Karpas-422 (cell line): Measurements from ENCODE around the gene INPP5A. TPM values are rescaled to one million over a fixed set of nuclear protein-coding genes. Genes with fewer than 3 reads are reported as not detected.

Source experiments
- DNase-seq: peaks from one replicate; pipeline ENCODE4 v3.0.0-alpha.2; 2015
- H2AFZ ChIP-seq: fragments of 200-600 bp; sonication (generic); 2 replicates; pipeline ENCODE4 v1.6.1; 2014; ENCODE audit warnings: antibody characterized with exemption, low read length, mixed read lengths
- H3K27ac ChIP-seq: fragments of 200-600 bp; sonication (generic); 2 replicates; pipeline ENCODE4 v1.5.1; 2014; ENCODE audit warnings: mild to moderate bottlenecking, low read length, moderate library complexity
- H3K27me3 ChIP-seq: fragments of 200-600 bp; sonication (generic); 2 replicates; pipeline ENCODE4 v1.6.1; 2014; ENCODE audit warnings: low read length, mixed read lengths
- H3K36me3 ChIP-seq: fragments of 200-600 bp; sonication (generic); 2 replicates; pipeline ENCODE4 v1.6.1; 2014; ENCODE audit warnings: low read length, mixed read lengths; ENCODE audit not compliant: insufficient read depth
- H3K4me1 ChIP-seq: fragments of 200-600 bp; sonication (generic); 2 replicates; pipeline ENCODE4 v1.6.1; 2014; ENCODE audit warnings: mild to moderate bottlenecking, low read length, mixed read lengths
- H3K4me2 ChIP-seq: fragments of 200-600 bp; sonication (generic); 2 replicates; pipeline ENCODE4 v1.6.1; 2014; ENCODE audit warnings: low read length, low read depth, mild to moderate bottlenecking; ENCODE audit not compliant: poor library complexity, severe bottlenecking
- H3K4me3 ChIP-seq: fragments of 200-600 bp; sonication (generic); 2 replicates; pipeline ENCODE4 v1.5.1; 2014; ENCODE audit warnings: mild to moderate bottlenecking, antibody characterized with exemption, low read length, mixed read lengths
- H3K79me2 ChIP-seq: fragments of 200-600 bp; sonication (generic); 2 replicates; pipeline ENCODE4 v1.6.1; 2014; ENCODE audit warnings: mild to moderate bottlenecking, low read length, mixed read lengths
- H3K9ac ChIP-seq: fragments of 200-600 bp; sonication (generic); 2 replicates; pipeline ENCODE4 v1.6.0; 2014; ENCODE audit warnings: low read length
- H3K9me2 ChIP-seq: fragments of 200-600 bp; sonication (generic), shearing (Covaris generic); replicated peaks from 2 replicates; pipeline ENCODE4 v1.6.0; 2014; ENCODE audit warnings: mild to moderate bottlenecking, low read length, moderate library complexity; ENCODE audit not compliant: insufficient read depth
- H3K9me3 ChIP-seq: fragments of 300-700, 200-600 bp; sonication (generic); 2 replicates; pipeline ENCODE4 v1.6.1; 2014; ENCODE audit warnings: low read length, mixed read lengths
- H4K20me1 ChIP-seq: fragments of 200-600 bp; sonication (generic); 2 replicates; pipeline ENCODE4 v1.6.1; 2014; ENCODE audit warnings: mild to moderate bottlenecking, antibody characterized with exemption, low read length, low read depth; ENCODE audit not compliant: insufficient read depth
- total RNA-seq: library from RNA; depleted of rRNA; stranded (reverse); fragments of >200 nt; shearing (Covaris generic); gene quantifications from 2 replicates; pipeline ENCODE4 v1.2.3, GENCODE V29; 2014; ENCODE audit warnings: low replicate concordance

The INPP5A gene
- total RNA-seq, 1 experiment from 2014 or later, result 9.1 TPM

DNA sequence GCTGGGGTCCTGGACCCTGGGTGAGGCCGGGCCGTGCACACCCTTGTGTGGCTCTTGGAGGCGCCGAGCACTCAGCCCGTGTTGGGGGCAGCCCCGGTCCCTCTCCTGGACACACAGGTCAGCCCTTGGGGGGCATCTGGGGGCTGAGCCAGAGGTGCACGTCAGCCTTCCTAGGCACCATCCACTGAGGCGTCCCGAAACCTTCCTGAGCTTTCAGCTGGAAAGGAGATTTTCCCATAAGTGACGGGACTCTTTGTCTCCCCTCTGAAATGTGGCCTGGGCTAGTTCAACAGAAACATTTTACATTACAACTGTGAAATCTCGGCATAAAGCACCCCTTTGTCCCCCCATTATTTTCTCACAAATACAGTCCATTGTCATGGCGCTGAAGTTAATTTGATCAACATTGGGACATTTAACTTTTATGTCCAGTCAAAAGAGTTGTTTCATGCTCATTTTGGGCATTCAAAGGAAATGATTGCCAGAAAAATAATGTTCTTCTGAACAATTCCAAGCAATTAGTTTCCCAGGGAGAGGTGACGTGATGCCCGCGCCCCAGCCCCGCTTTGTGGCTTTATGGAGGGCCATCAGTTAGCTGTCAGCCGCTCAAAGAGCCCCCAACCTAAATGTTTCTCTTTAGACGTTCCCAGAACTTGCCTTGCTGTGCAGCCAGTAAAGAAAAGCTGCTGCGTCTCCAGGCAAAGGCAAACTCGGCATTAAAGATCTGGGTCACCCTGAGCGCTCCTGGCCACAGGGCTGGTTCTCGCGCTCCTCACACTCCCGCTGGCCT lies 177.6 kb downstream of the INPP5A start:
- H3K9me2 ChIP-seq, result no peaks in the 10 kb centered on the region
- no peaks in the 10 kb centered on the region for H3K27me3 ChIP-seq
- no peak for DNase-seq
- no peak overlapping the region for H2AFZ ChIP-seq
- H3K9me3 ChIP-seq, result no peaks in the 10 kb centered on the region; the same call in 1 of the 2 replicates
- no peak overlapping the region for H3K9ac ChIP-seq
- H3K4me2 ChIP-seq, result no peak overlapping the region
- no peak overlapping the region for H3K27ac ChIP-seq
- no peaks in the 10 kb centered on the region for H4K20me1 ChIP-seq
- H3K4me1 ChIP-seq, result no peaks in the 10 kb centered on the region
- H3K79me2 ChIP-seq, result no peaks in the 10 kb centered on the region
- H3K4me3 ChIP-seq, result no peak overlapping the region
- H3K36me3 ChIP-seq, result no peaks in the 10 kb centered on the region; the same call in 1 of the 2 replicates

DNA sequence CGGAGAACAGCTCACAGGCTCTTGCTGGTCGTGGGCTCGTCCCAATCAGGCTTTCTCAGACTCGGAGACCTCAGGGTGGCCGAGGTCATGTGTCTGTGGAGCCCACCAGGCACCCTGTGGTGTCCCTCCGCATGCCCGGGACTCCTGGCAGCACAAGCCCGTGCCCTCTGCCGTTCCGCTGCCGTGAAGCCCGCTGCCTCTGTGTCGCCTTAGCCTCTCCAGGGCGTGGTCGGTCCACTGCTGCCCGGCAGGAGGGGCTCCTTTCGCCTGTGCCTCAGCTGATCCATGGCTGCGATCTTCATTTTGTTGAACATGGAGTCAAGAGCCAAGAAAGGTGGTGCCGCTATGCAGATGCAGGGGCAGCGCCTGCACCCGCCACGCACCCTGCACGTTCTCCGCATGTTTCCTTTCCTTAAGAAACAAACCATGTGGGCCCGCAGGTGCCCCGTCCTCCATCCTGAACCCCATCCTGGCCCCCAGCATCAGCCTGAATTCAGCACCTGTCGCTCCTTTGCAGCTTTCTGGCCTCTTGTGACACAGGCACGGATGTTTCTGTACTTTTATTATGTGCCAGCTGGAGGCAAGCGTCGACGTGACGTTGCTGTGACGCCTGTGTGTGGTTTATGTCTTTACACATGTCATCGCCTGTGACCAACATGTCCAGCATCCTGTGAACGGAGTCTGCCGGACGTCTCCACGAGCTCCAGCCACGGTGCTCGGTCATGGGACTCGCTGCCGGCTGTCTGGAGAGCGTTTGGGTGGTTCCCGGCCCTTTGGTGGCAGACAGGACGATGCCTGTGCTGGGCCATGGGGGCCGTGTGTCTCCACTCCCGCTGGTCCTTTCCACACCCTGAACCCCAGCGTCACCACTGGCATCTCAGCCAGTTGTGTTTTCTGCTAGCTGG lies 178.4 kb downstream of the INPP5A start:
- no peak for DNase-seq
- H3K36me3 ChIP-seq, result no peaks in the 10 kb centered on the region; the same call in 1 of the 2 replicates
- no peaks in the 10 kb centered on the region for H3K4me1 ChIP-seq
- no peaks in the 10 kb centered on the region; the same call in 1 of the 2 replicates for H3K9me3 ChIP-seq
- no peak overlapping the region for H2AFZ ChIP-seq
- H3K27ac ChIP-seq, result no peak overlapping the region
- H3K79me2 ChIP-seq, result no peaks in the 10 kb centered on the region
- H3K9ac ChIP-seq, result no peak overlapping the region
- H3K4me2 ChIP-seq, result no peak overlapping the region
- no peaks in the 10 kb centered on the region for H4K20me1 ChIP-seq
- no peak overlapping the region for H3K4me3 ChIP-seq
- no peaks in the 10 kb centered on the region for H3K9me2 ChIP-seq
- no peaks in the 10 kb centered on the region for H3K27me3 ChIP-seq

DNA sequence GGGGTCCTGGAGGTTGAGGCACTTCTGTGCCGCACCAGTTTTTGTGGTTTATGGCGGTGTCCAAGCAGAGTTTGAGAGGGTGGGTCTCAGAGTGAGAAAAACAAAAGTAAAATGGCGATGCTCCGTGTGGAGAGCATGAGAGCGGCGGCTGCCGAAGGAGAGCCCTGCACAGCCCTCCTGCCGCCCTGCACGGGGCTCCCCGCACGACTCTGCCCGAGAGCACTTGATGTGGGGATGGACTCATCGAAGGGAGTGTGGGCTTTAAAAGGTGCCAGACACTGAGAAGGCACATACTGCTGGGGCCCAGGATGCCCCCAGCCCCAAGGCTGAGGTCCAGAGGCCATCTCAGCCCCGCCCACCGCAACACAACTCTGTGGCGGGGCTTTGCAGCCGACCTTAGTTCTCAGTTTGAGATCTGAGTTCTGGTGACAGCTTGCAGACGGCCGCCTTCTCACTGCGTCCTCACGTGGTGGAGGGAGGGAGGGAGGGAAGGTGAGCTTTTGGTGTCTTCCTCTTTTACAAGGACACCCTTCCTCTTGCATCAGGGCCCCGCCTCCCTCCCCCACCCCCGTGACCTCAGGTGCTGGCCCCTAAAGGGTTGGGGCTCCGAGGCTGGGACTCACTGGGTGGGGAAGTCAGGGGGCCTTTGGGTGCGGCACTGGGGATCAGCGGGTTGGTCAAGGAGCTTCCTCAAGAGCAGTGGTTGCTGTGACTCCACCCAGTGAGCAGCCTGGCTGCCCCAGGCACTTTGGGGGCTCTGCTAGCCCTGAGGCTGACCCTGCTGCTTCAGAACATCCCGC lies 179.3 kb downstream of the INPP5A start:
- H3K4me1 ChIP-seq, result no peaks in the 10 kb centered on the region

DNA sequence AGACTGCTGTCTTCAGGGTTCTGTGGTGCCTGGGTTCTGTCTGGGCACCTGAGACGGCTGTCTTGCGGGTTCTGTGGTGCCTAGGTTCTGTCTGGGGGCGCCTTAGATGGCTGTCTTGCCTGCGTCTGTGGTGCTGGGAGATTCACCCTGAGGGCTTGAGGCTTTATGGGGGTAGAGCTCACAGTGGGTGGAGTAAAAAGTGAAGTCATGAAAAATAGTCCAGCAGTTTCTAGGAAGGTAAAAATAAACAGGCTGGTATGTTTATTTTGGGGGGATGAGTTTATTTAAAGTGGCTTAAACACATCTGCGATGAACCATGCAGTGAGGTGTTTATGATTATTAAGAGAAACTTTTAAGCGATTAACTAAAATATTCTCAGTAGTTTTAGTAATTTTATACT lies 184.1 kb downstream of the INPP5A start:
- no peak overlapping the region for H3K9ac ChIP-seq
- no peaks in the 10 kb centered on the region for H3K27me3 ChIP-seq
- H4K20me1 ChIP-seq, result no peaks in the 10 kb centered on the region; the same call in 1 of the 2 replicates
- no peak for DNase-seq
- no peak overlapping the region for H3K4me2 ChIP-seq
- H3K4me1 ChIP-seq, result no peaks in the 10 kb centered on the region
- H3K27ac ChIP-seq, result no peak overlapping the region
- no peak overlapping the region for H2AFZ ChIP-seq
- H3K4me3 ChIP-seq, result no peak overlapping the region
- no peaks in the 10 kb centered on the region for H3K79me2 ChIP-seq
- H3K9me3 ChIP-seq, result no peaks in the 10 kb centered on the region
- no peaks in the 10 kb centered on the region for H3K9me2 ChIP-seq
- no peaks in the 10 kb centered on the region for H3K36me3 ChIP-seq

More for the DNA sequence above, 179.3 kb downstream of the INPP5A start:
- Histone ChIP-seq H3K36me3 (no peaks in the 10 kb centered on the region; the same call in 1 of the 2 replicates), H3K4me3 (no peak overlapping the region), H3K9me2 (no peaks in the 10 kb centered on the region), H2AFZ (no peak overlapping the region), H3K27me3 (no peaks in the 10 kb centered on the region), H4K20me1 (no peaks in the 10 kb centered on the region), H3K9me3 (no peaks in the 10 kb centered on the region; the same call in 1 of the 2 replicates), H3K4me2 (no peak overlapping the region), H3K27ac (no peak overlapping the region), H3K79me2 (no peaks in the 10 kb centered on the region), H3K9ac (no peak overlapping the region)
- no peak for DNase-seq

DNA sequence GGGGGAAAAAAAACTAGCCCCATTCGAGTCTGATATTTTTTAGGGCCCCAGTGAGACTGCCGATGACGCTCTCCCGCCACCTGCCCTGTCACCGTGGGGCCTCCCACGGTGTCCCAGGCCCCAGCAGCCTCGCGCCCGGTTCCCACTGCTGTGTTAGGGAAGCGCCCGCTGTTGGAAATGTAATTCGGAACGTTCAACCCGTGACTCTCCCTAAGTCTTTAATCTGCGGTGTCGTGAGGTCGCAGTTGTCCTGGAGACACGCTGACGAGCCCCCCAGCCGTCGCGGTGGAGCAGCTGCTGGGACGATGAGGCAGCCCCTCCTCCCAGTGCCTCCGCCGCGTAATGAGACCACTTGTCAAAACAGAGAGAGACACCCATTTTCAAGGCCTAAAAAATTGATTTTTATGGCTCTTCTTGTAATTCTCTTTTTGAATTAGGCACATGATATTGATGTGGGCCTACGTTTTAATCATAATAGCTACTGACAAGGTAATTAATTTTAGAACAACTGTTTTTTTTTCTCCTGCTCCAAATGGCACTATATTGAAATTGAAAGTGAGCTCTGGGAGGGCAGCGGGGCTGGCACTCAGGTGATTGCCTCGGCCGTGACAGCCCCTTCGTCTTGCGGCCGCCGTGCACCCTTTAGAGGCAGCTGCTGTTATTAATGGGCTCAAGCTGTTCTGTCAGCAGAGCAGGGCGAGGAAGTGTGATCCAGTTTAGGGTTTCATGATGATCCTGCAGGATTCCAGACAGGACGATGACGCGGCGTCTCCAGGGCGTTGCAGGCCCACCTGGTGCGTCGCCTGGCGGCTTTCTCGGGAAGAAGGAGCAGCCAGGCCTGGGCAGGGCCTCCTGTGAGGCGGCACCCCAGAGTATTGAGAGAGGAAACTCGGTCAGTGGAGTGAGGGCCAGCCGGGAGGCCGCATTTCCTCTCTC lies 185.1 kb downstream of the INPP5A start:
- Histone ChIP-seq H3K4me2 (no peak overlapping the region), H3K79me2 (no peaks in the 10 kb centered on the region), H3K9me2 (no peaks in the 10 kb centered on the region), H3K27ac (no peak overlapping the region), H3K27me3 (no peaks in the 10 kb centered on the region), H3K9me3 (no peaks in the 10 kb centered on the region), H3K9ac (no peak overlapping the region), H3K4me3 (no peak overlapping the region), H3K4me1 (no peaks in the 10 kb centered on the region), H4K20me1 (no peaks in the 10 kb centered on the region; the same call in 1 of the 2 replicates), H3K36me3 (no peaks in the 10 kb centered on the region), H2AFZ (no peak overlapping the region)
- no peak for DNase-seq

DNA sequence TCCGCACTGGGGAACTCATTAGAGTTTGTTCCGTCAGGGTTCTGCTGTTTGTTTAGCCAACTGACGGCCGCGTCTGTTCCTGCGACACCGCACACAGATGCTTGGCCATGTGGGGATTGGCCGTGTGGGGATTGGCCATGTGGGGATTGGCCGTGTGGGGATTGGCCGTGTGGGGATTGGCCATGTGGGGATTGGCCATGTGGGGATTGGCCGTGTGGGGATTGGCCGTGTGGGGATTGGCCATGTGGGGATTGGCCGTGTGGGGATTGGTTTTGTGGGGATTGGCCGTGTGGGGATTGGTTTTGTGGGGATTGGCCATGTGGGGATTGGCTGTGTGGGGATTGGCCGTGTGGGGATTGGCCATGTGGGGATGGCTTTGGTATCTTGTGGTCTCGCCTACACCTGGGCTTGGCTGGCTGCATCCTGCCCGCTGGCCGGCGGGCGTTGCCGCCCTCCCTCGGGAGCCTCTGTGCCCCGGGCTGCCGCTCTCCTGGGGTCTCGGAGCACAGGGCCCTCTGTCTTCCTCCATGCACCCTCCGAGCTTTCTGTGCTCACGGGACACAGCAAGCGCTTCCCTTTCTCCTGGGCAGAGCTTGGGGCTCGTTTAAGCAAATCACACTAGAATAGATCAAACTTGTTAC lies 185.9 kb downstream of the INPP5A start:
- H3K4me1 ChIP-seq, result no peaks in the 10 kb centered on the region
- no peaks in the 10 kb centered on the region for H3K9me3 ChIP-seq
- H3K4me3 ChIP-seq, result no peak overlapping the region
- no peaks in the 10 kb centered on the region for H3K9me2 ChIP-seq
- no peak overlapping the region for H3K27ac ChIP-seq
- H3K9ac ChIP-seq, result no peak overlapping the region
- H4K20me1 ChIP-seq, result no peaks in the 10 kb centered on the region; the same call in 1 of the 2 replicates
- H3K4me2 ChIP-seq, result no peak overlapping the region
- H3K36me3 ChIP-seq, result no peaks in the 10 kb centered on the region
- no peaks in the 10 kb centered on the region for H3K27me3 ChIP-seq
- DNase-seq, result no peak
- H2AFZ ChIP-seq, result no peak overlapping the region
- no peaks in the 10 kb centered on the region for H3K79me2 ChIP-seq

DNA sequence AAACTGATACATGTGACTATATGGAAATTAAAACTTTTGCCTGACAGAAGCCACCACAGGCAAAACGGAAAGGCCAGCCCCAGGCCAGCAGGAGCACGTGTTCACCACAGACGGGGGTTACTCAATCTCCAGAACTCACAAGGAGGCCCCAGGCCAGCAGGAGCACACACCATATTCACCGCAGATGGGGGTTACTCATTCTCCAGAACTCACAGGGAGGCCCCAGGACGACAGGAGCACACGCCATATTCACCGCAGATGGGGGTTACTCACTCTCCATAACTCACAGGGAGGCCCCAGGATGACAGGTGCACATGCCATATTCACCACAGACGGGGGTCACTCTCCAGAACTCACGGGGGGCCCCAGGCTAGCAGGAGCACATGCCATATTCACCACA lies 186.9 kb downstream of the INPP5A start:
- no peak overlapping the region for H3K4me2 ChIP-seq
- no peak overlapping the region for H3K4me3 ChIP-seq
- H3K4me1 ChIP-seq, result no peaks in the 10 kb centered on the region
- no peaks in the 10 kb centered on the region for H3K79me2 ChIP-seq
- H3K27ac ChIP-seq, result no peak overlapping the region
- H4K20me1 ChIP-seq, result no peaks in the 10 kb centered on the region; the same call in 1 of the 2 replicates
- H3K27me3 ChIP-seq, result no peaks in the 10 kb centered on the region
- no peak overlapping the region for H2AFZ ChIP-seq
- no peak overlapping the region for H3K9ac ChIP-seq
- no peaks in the 10 kb centered on the region for H3K9me3 ChIP-seq
- H3K9me2 ChIP-seq, result no peaks in the 10 kb centered on the region
- DNase-seq, result no peak
- H3K36me3 ChIP-seq, result no peaks in the 10 kb centered on the region
